ENCODE data around the gene VGLL3.

DNA sequence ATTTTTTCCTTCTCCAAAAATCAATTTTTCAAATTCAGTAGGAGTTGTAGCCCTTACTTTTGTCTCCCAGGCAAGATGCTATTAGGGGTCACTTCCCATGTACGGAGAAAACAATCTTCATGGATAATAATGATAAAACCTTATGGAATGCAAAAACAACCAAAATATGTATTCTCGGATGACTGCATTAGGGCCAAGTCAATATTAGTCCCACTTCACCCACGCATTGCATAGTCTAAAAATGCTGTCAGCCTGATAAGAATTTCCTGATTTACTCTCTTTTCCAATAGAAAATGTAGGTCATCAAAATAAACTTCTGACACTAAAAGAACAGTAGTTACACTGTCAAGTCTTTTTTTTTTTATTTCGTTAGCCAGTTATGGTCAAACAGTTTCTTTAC is 2.7 kb downstream of the VGLL3 start:
- TF ChIP-seq ZNF274 (IDR thresholded peaks at IDR 0.05; ENCODE audit: low read depth, low read length) (no peak), SUZ12 (IDR thresholded peaks at IDR 0.05; ENCODE audit: extremely low read depth, insufficient read depth, insufficient read length) (no peak), YY1 (IDR thresholded peaks at IDR 0.05; ENCODE audit: insufficient read depth, insufficient read length) (no peak)
